ENCODE data around the gene PRR30. TPM values are rescaled to one million over a fixed set of nuclear protein-coding genes. Genes with fewer than 3 reads are reported as not detected.

PRR30 gene
- polyA plus RNA-seq, 1 of the 3 experiments (the other 2 are of a cell fraction) = not detected

DNA sequence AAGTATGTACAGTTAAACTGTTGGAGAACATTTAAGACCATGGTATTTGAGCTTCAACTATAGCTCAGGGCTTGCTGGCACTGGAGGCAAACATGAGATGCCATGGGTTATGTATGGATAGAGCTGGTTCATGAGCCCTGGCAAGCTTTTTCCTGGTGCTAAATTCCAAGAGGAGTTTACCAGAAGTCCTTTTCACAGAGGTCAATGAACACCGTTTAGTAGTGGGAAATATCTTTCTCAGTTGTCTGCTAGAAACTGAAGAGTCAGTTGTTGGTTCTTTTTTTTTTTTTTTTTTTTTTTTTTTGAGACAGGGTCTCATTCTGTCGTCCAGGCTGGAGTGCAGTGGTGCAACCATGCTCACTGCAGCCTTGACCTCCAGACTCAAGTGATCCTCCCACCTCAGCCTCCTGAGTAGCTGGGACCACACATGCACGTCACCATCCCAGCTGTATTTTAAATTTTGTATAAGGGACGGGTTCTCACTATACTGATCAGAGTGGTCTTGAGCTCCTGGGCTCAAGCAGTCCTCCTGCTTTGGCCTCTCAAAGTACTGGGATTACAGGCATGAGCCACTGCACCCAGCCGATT is 51.3 kb downstream of the PRR30 start:
- no peak for DNase-seq
- CTCF ChIA-PET = interaction anchor here (0.6 to 14.6 kb wide), 26 partner anchors 9 to 288 kb away, joined by 3 to 227 read pairs (median 3); partner anchors contain the start of genes AGBL5 and OST4
- H3K9me3 ChIP-seq = no peaks in the 10 kb centered on the region
- H3K4me1 ChIP-seq (ENCODE audit: control insufficient read depth in 1 of 2, insufficient read depth in 2 of 2, low read depth in 1 of 2, low read length in 1 of 2) = peaks cover 6 to 32% of the 10 kb centered on the region in 2 experiments; a peak in 3 of 4 replicates
- H3K9ac ChIP-seq = no peak overlapping the region
- TF ChIP-seq ZBTB33 (IDR thresholded peaks at IDR 0.05; ENCODE audit: borderline replicate concordance, low read depth) = no peak
- TF ChIP-seq YY1 (IDR thresholded peaks at IDR 0.05; ENCODE audit: low read depth) = no peak
- TF ChIP-seq EP300 (IDR thresholded peaks at IDR 0.05; ENCODE audit: borderline replicate concordance in 1 of 2, low read depth in 1 of 2, low read length in 1 of 2) = no peak
- TF ChIP-seq RXRA (IDR thresholded peaks at IDR 0.05; ENCODE audit: borderline replicate concordance, low read depth) = no peak
- no peak for TF ChIP-seq RAD21 (IDR thresholded peaks at IDR 0.05; ENCODE audit: low read length)
- H4K20me1 ChIP-seq (ENCODE audit: insufficient read depth) = peaks cover 8% of the 10 kb centered on the region; the same call in 1 of the 2 replicates
- peaks cover 0 to 22% of the 10 kb centered on the region in 2 experiments for H3K36me3 ChIP-seq (replicated peaks in 1 of 2; ENCODE audit: control insufficient read depth in 1 of 2, insufficient read depth in 2 of 2, low read length in 1 of 2)
- POLR2A ChIA-PET = interaction anchor here (0.6 to 4.8 kb wide), 14 partner anchors 9 to 215 kb away, joined by 3 to 36 read pairs (median 4); partner anchors contain the start of genes AGBL5, EMILIN1, OST4 and PREB
- H3K27ac ChIP-seq (ENCODE audit: low read depth in 2 of 2, low read length in 1 of 2) = no peak overlapping the region
- H3K4me2 ChIP-seq = 0 out of 2 replicates have a peak overlapping the region, but pooled peaks have one; percentile 89
- peaks cover 7% of the 10 kb centered on the region for H3F3A ChIP-seq (replicated peaks; ENCODE audit: insufficient read depth)
- no peaks in the 10 kb centered on the region for H3K27me3 ChIP-seq (ENCODE audit: insufficient read depth)
- H2AFZ ChIP-seq (ENCODE audit: low read depth) = no peak overlapping the region
- H3K4me3 ChIP-seq (ENCODE audit: low read depth in 2 of 2, low read length in 1 of 2) = peak overlapping the region in 1 of 2 experiments; percentile 75; a peak in 1 of 4 replicates
- H3K79me2 ChIP-seq (ENCODE audit: insufficient read depth) = no peaks in the 10 kb centered on the region
- H3K9me2 ChIP-seq = no peaks in the 10 kb centered on the region
- WGBS (ENCODE audit: low lambda C conversion rate) = 86% methylated on average over 5 of the region's 5 CpGs

Other genes with a start within 250 kb of the PRR30 start
- 20.2 and 24.4 TPM in 2 replicates for gene MAPRE3, start 168.8 kb downstream of the PRR30 start, polyA plus RNA-seq (2012; rRNA removed)
- gene TMEM214, start 106.4 kb downstream of the PRR30 start, polyA plus RNA-seq (2012; rRNA removed) = 69.4 and 80.2 TPM in 2 replicates
- gene AGBL5, start 87.7 kb downstream of the PRR30 start, polyA plus RNA-seq (2012; rRNA removed) = 45.5 and 47.8 TPM in 2 replicates
- 876 and 1,851 TPM in 2 replicates for gene OST4, start 67.8 kb downstream of the PRR30 start, polyA plus RNA-seq (2012; rRNA removed)
- 184 and 286 TPM in 2 replicates for gene EMILIN1, start 60.8 kb downstream of the PRR30 start, polyA plus RNA-seq (2012; rRNA removed)
- 6.5 and 10.3 TPM in 2 replicates for gene KHK, start 52.6 kb downstream of the PRR30 start, polyA plus RNA-seq (2012; rRNA removed)
- gene CGREF1, start 20.3 kb downstream of the PRR30 start, polyA plus RNA-seq (2012; rRNA removed) = 17.1 and 18.3 TPM in 2 replicates
- gene ABHD1, start 15.6 kb downstream of the PRR30 start, polyA plus RNA-seq (2012; rRNA removed) = 3.3 and 4.1 TPM in 2 replicates
- gene PREB, start 4.8 kb downstream of the PRR30 start, polyA plus RNA-seq (2012; rRNA removed) = 47.9 and 51.3 TPM in 2 replicates
- gene TCF23, start 9.6 kb upstream of the PRR30 start, polyA plus RNA-seq (2012; rRNA removed) = not detected in 2 replicates
- 289 and 366 TPM in 2 replicates for gene ATRAID, start 72.6 kb upstream of the PRR30 start, polyA plus RNA-seq (2012; rRNA removed)
- 75.7 and 85.0 TPM in 2 replicates for gene SLC5A6, start 72.9 kb upstream of the PRR30 start, polyA plus RNA-seq (2012; rRNA removed)
- gene CAD, start 78.0 kb upstream of the PRR30 start, polyA plus RNA-seq (2012; rRNA removed) = 29.3 and 47.6 TPM in 2 replicates
- 0.68 and 1.1 TPM in 2 replicates for gene SLC30A3, start 123.6 kb upstream of the PRR30 start, polyA plus RNA-seq (2012; rRNA removed)
- gene DNAJC5G, start 136.0 kb upstream of the PRR30 start, polyA plus RNA-seq (2012; rRNA removed) = 0.18 TPM in 1 of 2 replicates, not detected in the other
- 0.28 and 0.36 TPM in 2 replicates for gene TRIM54, start 143.0 kb upstream of the PRR30 start, polyA plus RNA-seq (2012; rRNA removed)
- 2.8 and 2.9 TPM in 2 replicates for gene UCN, start 169.0 kb upstream of the PRR30 start, polyA plus RNA-seq (2012; rRNA removed)
- 255 and 265 TPM in 2 replicates for gene MPV17, start 183.7 kb upstream of the PRR30 start, polyA plus RNA-seq (2012; rRNA removed)
- 65.8 and 76.0 TPM in 2 replicates for gene GTF3C2, start 217.4 kb upstream of the PRR30 start, polyA plus RNA-seq (2012; rRNA removed)
- gene EIF2B4, start 230.9 kb upstream of the PRR30 start, polyA plus RNA-seq (2012; rRNA removed) = 51.7 and 56.0 TPM in 2 replicates
- 128 and 145 TPM in 2 replicates for gene SNX17, start 231.2 kb upstream of the PRR30 start, polyA plus RNA-seq (2012; rRNA removed)
- 53.8 and 63.7 TPM in 2 replicates for gene ZNF513, start 241.3 kb upstream of the PRR30 start, polyA plus RNA-seq (2012; rRNA removed)

Data from SK-N-SH (cell line).